Hypothalamus (tissue), 51 donors: Measurements from ENCODE around the gene THADA.
A peak's percentile ranks its signal among the peaks of the same experiment; 100 is the strongest.

Experiments
- DNase-seq, 51 donors: peaks; one replicate each; lab custom pipeline; 2025; lab: John Stamatoyannopoulos, UW

The THADA gene

GRCh38 chr2:43262239-43262638, 333.6 kb downstream of the THADA start:
- no peak for DNase-seq

GRCh38 chr2:43259512-43259911, 336.3 kb downstream of the THADA start:
- DNase-seq = no peak

- no peak for DNase-seq
Observed at GRCh38 chr2:43258547-43259156, 337.2 kb downstream of the THADA start.

GRCh38 chr2:43255296-43255910, 340.4 kb downstream of the THADA start:
- DNase-seq = no peak

- no peak for DNase-seq
Observed at GRCh38 chr2:43254331-43254730, 341.5 kb downstream of the THADA start.

- DNase-seq = no peak
Observed at GRCh38 chr2:43251171-43251731, 344.6 kb downstream of the THADA start.

- no peak for DNase-seq
Observed at GRCh38 chr2:43250015-43250414, 345.8 kb downstream of the THADA start.

- no peak for DNase-seq
Observed at GRCh38 chr2:43248621-43249020, 347.2 kb downstream of the THADA start.

- DNase-seq = no peak
Observed at GRCh38 chr2:43246641-43247040, 349.2 kb downstream of the THADA start.

- no peak for DNase-seq
Observed at GRCh38 chr2:43241558-43241957, 354.3 kb downstream of the THADA start.

GRCh38 chr2:43240766-43241150, 355.1 kb downstream of the THADA start:
- DNase-seq = no peak

GRCh38 chr2:43239981-43240765, 355.7 kb downstream of the THADA start:
- peak in 1 of 51 donors; percentile 6 for DNase-seq

GRCh38 chr2:43238813-43239212, 357.0 kb downstream of the THADA start:
- DNase-seq = no peak

GRCh38 chr2:43238176-43238575, 357.7 kb downstream of the THADA start:
- no peak for DNase-seq

GRCh38 chr2:43233218-43234212, 362.3 kb downstream of the THADA start:
- peak in 1 of 51 donors; percentile 18 for DNase-seq

GRCh38 chr2:43230951-43231827, 364.6 kb downstream of the THADA start:
- peak in 1 of 51 donors; percentile 4 for DNase-seq

GRCh38 chr2:43230351-43230885, 365.4 kb downstream of the THADA start:
- no peak for DNase-seq

- DNase-seq = no peak
Observed at GRCh38 chr2:43228756-43229659, 366.8 kb downstream of the THADA start.
